Measurements from ENCODE around the gene PTPRA.

GRCh38 chr20:3081641-3082040, 208.4 kb downstream of the PTPRA start:
- TF ChIP-seq POLR2A (IDR thresholded peaks at IDR 0.05) = no peak
- TF ChIP-seq, protein P1, sequence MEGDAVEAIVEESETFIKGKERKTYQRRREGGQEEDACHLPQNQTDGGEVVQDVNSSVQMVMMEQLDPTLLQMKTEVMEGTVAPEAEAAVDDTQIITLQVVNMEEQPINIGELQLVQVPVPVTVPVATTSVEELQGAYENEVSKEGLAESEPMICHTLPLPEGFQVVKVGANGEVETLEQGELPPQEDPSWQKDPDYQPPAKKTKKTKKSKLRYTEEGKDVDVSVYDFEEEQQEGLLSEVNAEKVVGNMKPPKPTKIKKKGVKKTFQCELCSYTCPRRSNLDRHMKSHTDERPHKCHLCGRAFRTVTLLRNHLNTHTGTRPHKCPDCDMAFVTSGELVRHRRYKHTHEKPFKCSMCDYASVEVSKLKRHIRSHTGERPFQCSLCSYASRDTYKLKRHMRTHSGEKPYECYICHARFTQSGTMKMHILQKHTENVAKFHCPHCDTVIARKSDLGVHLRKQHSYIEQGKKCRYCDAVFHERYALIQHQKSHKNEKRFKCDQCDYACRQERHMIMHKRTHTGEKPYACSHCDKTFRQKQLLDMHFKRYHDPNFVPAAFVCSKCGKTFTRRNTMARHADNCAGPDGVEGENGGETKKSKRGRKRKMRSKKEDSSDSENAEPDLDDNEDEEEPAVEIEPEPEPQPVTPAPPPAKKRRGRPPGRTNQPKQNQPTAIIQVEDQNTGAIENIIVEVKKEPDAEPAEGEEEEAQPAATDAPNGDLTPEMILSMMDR (IDR thresholded peaks at IDR 0.05 in 4 of 5, conservative IDR thresholded peaks at IDR 0.05 in 1 of 5) = no peak

All from gastrocnemius medialis (tissue), 4 donors.